Measurements from ENCODE around the gene RNASE7.
"Not testable (repeated sequence)": the region's sequence is repeated elsewhere in the genome, so short reads cannot be mapped to it uniquely, and the experiment has no call there.

The RNASE7 gene

DNA sequence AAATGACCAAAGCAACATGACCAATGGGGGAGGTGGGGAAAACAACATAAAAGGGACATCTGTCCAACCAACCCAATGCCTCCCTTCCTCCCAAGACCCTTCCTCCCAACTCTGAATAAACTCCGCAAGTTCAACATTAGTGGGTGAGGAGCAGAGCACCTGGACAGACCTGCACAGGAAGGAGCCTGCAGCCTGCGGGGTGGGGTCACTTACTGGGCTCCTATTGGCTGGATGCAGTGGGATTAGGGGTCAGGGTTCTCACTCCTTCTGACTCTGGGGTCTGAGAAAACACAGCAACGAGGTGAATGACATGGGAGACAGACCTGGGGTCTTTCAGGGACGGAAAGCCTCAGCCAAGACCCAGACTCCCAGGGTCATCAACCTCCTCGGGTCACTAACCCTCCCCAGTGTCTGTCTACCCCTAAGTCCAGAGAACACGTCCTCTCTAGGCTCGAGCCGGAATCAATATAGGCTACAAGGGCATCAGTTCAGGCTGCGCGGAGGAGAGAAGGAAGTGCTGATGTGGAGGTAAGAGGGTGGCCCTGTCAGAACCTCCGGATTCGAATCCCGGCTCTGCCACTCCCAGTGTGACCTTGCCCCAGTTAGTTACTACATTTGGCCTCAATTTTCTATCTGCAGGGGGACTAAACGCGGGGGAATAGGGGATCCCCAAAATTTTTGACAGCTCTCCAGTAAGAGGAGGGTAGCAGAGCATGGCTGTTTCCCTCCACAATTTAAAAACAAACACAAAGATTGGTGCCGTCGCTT, 18.2 kb upstream of the RNASE7 start:
- DNase-seq = no peak

DNA sequence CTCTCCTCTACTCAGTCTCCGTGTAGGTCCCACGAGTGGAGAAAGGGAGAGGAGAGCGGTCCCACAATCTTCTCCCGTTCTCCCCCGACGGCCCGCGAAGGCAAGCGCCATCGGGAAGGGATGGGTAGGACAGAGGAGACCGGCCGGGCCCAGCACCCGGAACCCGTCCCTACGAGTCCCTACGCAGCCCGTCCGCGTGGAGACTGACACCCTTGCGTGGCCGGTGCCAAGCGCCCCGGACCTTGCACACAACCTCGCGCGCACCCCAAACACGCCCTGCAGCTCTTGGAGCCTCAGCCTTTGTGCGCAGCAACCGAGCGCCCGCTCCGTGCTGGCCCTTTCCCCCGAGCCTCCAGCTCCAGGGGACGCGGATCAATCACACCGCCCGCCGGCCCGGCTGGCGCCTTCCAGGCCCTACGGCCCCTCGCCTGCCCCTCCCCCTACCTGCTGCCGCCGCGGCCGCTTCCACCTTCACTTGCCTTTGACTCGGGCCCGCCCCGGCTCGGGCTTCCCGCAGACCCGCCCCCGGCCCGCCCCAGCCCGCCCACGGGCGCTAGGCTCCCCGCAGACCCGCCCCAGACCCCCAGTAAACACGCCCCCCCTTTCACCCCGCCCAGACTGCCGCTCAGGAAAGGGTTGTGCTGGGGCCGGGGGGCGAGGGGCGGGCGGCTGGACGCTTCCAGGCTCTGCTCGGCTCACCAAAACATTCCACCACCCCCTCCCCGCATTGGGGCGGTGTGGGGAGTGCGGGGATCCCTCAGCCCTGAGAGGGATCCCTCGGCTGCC, 17.4 kb upstream of the RNASE7 start, which contains the start of gene NDRG2:
TSS of gene NDRG2 (minus strand) at position 477 of the 786 bp plus-strand sequence. CDS start 1,746 bp downstream, outside the sequence.
- peak; percentile 66 for DNase-seq

DNA sequence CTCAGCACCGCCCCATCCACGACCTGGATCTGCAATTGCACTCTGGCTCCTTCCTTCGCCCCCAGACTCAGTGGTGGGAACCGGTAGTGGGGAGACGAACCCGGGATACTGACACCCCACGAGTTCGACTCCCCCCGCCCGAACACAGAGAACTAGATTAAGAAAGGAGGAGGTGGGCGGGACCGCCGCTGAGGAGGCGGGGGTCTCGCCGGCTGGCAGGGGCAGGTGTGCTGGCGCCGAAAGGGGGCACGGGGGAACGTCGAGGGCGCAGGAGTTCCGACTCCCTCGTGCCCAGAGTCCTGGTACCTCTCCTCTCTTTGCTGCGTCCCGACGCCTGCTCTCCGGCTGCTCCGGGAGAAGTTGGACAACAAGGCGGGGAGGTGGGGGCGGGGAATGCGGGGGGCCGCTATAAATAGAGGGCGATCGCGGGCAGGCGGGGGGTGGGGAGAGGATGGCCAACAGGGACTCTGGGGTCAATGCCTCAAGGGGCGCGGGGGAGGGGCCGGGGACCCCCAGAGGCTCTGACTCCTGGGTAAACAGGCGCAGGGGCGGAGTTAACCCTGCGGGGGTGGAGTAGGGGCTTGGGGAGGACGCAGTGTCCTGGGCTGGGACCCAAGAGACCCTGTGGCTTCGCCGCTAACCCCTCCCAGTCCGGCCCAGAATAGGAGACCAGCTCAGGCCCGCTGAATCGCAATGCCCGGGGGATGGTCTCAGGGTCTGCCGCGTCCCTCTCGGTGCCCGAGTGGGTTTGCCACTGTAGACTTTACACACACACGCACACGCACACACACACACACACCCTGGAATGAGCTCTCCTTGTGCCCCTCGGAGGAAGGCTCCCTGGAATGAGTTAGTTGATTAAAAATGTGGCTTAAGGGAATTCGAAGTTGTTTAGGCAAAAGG, 16.5 kb upstream of the RNASE7 start:
- DNase-seq = peak; percentile 23

DNA sequence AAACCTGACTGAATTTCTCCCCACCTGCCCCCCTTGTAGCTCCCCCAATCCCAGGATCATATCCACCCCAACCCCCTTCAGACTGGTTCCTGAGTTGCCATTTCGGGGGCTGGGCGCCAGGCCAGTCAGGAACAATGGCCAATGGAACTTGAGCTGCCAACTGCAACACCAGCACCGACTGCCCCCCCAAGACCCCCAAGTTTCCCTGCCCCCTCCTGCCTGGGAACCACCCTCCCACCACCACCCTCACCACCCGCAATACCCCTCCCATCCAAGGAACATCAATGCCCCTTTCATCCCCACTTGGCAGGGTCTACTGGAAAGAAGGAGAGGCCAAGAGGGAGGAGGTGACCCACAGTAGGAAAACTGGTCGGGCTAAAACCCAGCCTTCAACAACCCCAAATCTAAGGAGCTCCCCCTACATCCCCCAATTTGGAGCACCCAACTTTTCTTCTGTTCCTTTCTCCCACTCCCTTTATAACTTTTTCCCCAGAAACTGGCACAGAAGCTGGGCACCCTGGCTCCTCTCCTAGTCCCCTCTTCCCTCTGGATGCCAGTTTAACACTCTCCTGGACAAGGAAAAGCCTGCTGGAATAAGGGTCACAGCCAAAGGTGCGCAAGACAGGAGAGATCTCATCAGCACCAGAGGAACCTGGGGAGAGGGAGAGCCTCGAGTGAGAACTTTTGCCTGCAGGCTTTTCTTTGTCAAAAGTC, 15.7 kb upstream of the RNASE7 start:
- no peak for DNase-seq

DNA sequence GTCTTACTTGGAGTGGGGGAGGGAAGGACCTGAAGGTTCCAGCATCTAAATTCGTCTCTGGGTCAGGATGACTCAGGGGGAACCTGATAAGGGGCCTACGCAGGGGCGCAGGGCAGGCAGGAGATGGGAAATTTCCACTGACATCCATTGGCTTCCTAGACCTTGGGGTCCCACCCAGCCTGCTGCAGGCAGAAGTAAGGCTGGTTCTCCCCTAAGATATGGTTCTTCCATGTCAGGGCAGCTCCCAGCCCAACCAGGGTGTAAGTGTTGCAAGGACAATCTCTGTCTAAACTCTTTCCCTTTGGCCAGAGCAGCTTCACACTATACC, 15.2 kb upstream of the RNASE7 start:
- no peak for DNase-seq

DNA sequence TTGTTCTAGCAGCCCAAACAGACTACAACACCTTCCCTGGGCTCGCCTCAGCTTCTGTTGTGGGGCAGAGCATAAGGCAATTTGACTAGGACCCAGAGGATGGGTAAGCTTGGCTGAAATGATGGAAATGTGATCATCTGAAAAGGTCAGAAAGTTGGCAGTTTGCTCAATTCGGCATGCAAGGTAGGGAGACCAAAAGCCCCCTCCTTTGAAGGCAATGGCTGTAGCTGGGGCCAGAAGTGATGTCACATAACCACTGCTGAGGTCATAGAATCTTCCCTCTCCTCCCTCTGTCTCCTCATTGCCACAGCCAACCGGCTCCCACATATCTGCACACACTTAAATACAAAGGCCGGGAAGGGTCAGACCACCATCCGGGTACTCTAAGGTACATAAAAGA, 12.2 kb upstream of the RNASE7 start, which contains the start of gene TPPP2:
TSS of gene TPPP2 (plus strand) at position 301 of the 400 bp plus-strand sequence. CDS start 365 bp downstream, outside the sequence.
- no peak for DNase-seq

DNA sequence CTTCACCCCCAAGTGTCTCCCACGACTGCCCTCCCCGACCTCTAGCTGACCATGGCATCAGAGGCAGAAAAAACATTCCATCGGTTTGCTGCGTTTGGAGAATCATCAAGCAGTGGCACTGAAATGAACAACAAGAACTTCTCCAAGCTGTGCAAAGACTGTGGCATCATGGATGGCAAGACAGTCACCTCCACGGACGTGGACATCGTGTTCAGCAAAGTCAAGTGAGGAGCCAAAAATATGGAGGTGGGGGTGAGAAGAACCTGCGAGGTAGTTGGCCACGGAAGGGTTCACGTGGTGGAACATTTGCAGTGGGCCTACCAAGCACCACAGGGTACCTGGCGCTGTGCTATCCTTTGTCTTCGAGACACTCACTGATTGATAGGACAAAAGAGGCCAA, 11.6 kb upstream of the RNASE7 start:
- no peak for DNase-seq

DNA sequence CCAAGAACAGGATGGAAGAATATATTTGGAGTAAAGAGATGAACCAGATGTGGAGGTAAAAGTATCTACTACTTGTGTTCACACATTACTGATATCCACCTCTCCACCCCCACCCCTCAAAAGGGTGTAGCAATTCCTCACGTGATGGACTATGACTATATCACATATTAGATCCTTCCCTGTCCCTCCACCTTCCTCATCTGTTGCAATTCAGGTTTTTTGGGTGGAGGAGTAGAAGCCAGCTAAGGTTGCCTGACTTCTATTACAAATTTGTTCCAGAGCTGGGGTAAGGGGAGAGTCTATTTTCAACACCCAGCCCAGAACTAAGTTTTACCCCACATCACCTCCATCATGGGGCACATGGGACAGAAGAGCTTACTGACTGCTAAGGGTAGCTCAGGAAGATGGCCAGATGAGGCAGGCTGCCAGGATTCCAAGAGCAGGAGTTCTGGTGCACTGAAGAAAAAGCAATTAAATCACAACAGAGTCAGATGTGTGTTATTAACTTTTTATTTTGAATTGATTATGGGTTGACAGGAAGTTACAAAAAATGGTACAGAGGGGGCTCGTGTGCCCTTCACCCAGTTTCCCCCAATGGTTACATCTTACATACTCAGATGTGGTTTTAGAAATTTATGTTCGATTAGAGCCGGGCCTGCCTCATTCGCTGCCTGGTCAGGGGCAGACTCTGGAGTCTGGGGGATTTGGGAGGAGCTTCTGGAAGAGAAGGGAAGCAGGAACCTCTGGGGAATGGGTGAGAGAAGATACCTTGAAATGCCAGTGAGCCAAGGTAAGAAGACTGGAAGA, 9.6 kb upstream of the RNASE7 start:
- DNase-seq = no peak

DNA sequence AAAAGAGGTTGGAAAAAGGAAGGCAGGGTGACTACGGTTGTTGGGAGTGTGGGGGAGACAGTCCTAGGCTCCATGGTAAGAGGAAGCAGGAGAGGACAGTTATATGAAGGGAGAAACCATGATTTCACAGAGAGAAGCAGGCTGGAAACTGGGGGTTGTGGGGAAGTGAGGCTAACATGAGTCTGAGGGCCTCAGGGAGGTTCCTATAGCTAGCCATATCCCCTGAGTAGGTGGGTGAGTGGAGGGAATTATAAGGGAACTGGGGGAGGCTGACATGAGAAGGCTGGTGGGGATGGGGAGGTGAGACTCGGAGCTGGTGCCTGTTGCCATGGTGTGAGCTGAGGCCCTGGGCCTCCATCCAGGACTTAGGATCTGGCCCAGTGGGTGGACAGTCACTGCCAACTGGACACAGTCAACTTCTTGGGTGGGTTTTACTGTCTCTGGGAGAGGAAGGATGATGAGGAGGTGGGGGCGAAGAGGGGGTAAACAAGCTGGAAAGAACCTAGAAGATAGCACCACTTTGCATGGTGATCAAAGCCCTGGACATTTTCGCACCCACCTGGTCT, 8.9 kb upstream of the RNASE7 start:
- DNase-seq = no peak

DNA sequence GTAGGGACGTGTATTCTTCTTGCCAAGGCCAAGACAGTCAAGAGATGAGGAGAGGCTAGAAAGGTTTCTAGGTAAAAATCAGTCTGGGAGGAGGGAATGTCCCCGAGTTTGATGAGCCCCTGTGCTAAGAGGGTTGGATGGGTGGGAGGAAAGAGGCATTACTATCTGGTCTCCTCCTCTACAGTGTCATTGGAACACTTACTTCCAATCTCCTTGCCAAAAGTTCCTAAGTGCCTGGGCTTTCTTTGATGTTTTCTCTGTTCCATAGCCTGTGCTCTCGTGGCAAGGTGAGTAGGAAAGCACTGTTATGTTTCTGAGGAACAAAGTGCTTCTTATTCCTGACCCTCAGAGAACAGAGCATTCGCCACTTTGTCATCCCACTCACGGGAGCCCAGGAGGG, 7.5 kb upstream of the RNASE7 start, which contains the start of gene RNASE13:
TSS of gene RNASE13 (minus strand) at position 101 of the 400 bp plus-strand sequence. CDS start 519 bp downstream, outside the sequence.
- no peak for DNase-seq

DNA sequence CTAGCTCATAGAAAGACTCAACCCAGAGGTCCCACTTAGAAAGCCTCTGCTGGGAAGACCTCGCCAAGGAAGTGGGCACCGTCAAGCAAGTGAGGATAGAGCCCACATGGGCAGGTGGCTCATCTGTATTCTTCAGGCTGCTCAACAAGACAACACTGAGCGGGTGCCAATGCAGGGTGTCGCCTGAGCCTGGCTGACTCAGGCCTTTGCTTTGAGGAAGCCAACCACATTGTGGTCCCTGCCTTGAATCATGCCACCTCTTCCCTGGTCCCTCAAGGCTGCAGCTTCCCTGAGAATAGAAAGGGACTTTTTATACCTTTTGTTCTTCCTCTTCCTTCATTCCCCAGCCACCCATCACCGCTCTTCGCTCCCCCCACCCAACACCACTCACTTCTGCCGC, 5.4 kb upstream of the RNASE7 start:
- no peak for DNase-seq

DNA sequence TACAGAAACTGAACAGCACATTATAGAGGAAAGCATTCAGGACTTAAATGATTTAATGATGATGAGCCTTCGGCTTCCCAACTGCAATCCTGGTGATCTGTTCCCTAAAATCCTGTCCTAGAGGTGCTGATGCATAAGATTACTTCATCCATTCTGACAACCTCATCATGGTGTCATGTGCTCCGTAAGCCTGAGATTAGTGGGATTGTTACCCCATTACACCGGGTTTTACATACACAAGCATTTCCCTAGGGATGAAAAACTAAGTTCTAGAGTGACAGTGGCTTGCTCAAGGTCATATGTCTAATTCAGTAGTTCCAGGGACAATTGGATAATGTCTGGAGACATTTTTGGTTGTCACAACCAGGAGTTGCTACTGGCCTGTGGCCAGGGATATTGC, 5.0 kb upstream of the RNASE7 start:
- no peak for DNase-seq

DNA sequence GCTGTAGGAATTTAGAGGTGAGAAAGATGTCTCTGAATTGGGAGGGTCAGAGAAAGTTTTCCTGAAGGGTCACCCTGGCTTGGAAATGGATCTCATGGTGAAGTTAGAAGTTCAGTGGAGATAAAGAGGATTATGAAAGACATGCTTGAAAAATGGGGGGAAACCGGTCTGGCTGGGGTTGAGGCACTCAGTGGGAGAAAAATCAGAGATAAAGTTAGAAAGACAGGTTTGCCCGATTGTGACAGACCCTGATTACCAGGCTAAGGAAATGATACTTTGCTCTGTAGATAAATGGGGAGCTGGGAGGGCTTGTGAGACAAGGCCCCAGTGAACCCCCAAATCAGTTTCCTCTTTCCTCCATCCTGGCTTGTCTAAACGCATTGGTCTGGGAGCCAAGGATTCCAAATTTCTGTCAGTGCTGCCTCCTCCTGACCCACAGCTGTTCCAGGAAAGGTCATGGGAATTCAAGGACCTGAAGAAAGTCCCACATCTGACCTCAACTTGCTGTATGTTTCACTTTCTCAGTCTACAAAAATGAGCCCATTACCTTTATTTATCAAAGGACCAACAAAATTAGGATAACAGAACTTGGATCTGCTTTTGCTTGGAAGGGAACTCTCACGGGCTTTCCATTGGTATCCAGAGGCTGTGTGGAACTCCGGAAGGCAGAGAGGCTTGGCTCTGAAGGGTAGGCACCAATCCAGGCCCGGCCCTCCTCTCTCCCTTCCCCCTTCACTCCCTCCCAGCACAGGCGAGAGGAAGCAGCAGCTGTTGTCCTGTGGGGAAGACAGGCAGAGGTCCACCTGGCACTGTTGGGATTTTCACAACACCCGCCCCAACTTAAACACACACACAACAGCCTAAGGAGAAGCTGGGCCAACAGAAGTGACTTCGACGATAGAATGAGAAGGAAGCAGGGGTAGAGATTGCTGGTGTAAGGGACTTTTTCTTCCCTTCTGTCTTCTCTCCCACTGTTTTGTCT, 3.4 kb upstream of the RNASE7 start:
- DNase-seq = no peak

DNA sequence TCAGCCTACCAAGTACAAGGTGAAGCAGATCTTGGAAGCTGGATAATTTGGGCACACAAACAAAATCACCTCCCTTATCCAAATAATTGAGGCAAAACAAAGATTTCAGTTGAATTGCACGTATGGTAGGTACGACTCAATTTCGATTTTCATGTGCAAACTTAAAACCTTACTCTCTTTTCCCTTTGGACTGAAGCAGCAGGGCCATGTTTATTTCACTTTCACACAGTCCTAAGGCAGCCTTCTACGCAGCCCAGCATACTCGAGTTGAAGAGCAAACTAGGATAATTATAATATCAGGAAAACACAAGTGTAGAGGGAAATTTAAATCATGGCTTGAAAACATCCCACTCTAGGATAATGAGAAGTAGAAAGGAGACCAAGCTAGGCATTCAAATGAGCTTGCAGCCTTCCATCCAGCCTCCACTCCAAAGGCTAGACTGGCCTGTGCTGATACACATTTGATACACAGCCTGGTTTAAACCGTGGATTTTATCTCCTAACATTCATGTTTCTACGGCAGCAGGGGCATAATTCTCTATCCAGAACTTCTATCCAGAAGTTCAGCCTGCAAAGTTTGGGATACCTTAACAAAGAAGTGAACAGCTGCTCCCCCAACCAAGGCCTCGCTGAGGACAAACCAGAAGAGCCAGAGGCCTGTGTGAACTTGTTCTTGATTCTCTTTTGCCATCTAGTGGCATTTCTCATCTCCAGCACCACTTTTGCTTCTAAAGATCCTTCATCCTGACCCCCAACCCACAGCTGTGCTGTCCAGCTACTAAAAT, 2.4 kb upstream of the RNASE7 start:
- peak; percentile 10 for DNase-seq

DNA sequence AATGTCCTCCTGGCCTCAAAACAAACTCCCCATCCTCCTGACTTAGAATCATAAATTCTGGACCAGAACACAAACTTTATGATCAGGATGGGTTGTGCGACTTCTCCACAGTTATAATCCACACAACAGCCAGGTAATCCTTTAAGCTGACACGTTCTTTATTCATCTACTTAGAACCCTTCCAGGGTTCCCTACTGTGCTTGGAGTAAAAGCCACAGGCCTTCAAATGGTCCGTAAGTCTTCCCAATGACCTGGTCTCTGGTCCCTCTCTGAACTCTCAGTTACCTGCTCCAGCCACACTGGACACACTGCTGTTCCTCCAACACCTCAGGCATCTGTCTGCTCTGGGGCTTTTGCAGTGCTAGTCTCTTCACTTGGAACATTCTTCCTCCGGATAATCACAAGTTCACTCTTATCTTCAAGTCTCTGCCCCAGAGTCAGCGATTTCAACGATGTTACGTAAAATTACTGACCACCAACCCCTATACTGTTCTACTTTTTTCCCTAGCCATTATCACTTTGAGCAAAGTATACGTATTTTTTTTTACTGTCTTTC, 1.7 kb upstream of the RNASE7 start:
- DNase-seq = no peak

DNA sequence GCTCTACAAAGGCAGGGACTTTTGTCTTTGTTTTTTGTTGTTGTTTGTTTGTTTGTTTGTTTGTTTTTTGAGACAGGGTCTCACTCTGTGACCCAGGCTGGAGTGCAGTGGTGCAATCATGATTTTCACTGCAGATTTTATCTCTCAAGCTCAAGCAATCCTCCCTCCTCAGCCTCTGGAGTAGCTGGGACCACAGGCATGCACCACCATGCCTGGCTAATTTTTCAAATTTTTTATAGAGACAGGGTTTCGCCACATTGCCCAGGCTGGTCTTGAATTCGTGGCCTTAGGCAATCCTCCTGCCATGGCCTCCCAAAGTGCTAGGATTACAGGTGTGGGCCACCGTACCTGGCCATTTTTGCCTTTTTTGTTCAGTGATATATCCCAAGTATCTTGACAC, 1.2 kb upstream of the RNASE7 start:
- not testable (repeated sequence) for DNase-seq

DNA sequence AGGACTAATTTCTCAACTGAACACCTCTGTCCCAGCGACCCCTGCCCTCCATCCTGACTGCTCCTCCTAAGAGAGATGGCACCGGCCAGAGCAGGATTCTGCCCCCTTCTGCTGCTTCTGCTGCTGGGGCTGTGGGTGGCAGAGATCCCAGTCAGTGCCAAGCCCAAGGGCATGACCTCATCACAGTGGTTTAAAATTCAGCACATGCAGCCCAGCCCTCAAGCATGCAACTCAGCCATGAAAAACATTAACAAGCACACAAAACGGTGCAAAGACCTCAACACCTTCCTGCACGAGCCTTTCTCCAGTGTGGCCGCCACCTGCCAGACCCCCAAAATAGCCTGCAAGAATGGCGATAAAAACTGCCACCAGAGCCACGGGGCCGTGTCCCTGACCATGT, 756 bp downstream of the RNASE7 start:
- no peak for DNase-seq

DNA sequence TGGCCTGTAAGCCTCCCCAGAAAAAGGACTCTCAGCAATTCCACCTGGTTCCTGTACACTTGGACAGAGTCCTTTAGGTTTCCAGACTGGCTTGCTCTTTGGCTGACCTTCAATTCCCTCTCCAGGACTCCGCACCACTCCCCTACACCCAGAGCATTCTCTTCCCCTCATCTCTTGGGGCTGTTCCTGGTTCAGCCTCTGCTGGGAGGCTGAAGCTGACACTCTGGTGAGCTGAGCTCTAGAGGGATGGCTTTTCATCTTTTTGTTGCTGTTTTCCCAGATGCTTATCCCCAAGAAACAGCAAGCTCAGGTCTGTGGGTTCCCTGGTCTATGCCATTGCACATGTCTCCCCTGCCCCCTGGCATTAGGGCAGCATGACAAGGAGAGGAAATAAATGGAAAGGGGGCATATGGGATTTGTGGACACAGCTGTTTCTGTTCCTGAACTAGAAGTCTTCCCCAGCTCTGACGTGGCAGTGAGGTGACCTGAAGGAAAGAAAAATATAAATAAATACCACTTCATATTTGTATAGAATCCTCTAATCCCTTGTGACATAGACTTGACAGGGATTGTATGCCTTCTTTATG, 1.3 kb downstream of the RNASE7 start:
- DNase-seq = no peak
